Activated B cell treated with CpG ODN at 0.5 μM for 24 hours (primary cell): Measurements from ENCODE around the gene CHODL. TPM values are rescaled to one million over a fixed set of nuclear protein-coding genes. Genes with fewer than 3 reads are reported as not detected.

Experiments
- ATAC-seq: fragments of 200-7000 bp; cut with Tn5 transposase; one replicate; pipeline ENCODE4 v1.10.0; 2021; ENCODE audit warnings: low read depth, mild to moderate bottlenecking, moderate library complexity
- CTCF ChIA-PET: fragments of 350-600 bp; sonication (Branson Sonifier 250); formaldehyde crosslinking; loops from one replicate; lab custom pipeline; 2021; ENCODE audit warnings: antibody characterized with exemption; lab: Charles Lee
- POLR2A ChIA-PET: fragments of 350-600 bp; sonication (Branson Sonifier 250); formaldehyde crosslinking; loops from one replicate; lab custom pipeline; 2021; ENCODE audit warnings: antibody characterized with exemption; lab: Charles Lee
- DNase-seq: peaks from one replicate; pipeline ENCODE4 v3.0.0; 2022
- H3K27ac Mint-ChIP-seq: one replicate; pipeline ENCODE4 v1.8.0; 2020; ENCODE audit warnings: mixed read lengths
- H3K27me3 Mint-ChIP-seq: one replicate; pipeline ENCODE4 v1.8.0; 2021; ENCODE audit warnings: mixed read lengths
- H3K36me3 Mint-ChIP-seq: one replicate; pipeline ENCODE4 v1.8.0; 2021; ENCODE audit warnings: low read depth, mixed read lengths
- H3K4me1 Mint-ChIP-seq: one replicate; pipeline ENCODE4 v1.8.0; 2021; ENCODE audit warnings: mixed read lengths
- H3K4me3 Mint-ChIP-seq: one replicate; pipeline ENCODE4 v1.8.0; 2020; ENCODE audit warnings: mild to moderate bottlenecking, mixed read lengths
- H3K9me3 Mint-ChIP-seq: one replicate; pipeline ENCODE4 v1.8.0; 2020; ENCODE audit warnings: mixed read lengths
- intact Hi-C: fragments of 100-400 bp; cut with micrococcal nuclease; formaldehyde crosslinking; loops from one replicate; pipeline ENCODE4 v1.15.1; 2024
- total RNA-seq: library from RNA; stranded (reverse); gene quantifications from 2 replicates; pipeline ENCODE4 v1.2.3, GENCODE V29; 2022
- TF ChIP-seq, protein P1 (sequence below): fragments of 200-600 bp; IDR thresholded peaks from one replicate; pipeline ENCODE4 v1.8.0; 2022; ENCODE audit warnings: antibody characterized with exemption, mild to moderate bottlenecking

Gene CHODL, protein sequence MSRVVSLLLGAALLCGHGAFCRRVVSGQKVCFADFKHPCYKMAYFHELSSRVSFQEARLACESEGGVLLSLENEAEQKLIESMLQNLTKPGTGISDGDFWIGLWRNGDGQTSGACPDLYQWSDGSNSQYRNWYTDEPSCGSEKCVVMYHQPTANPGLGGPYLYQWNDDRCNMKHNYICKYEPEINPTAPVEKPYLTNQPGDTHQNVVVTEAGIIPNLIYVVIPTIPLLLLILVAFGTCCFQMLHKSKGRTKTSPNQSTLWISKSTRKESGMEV
- total RNA-seq: 0.18 and 0.20 TPM in 2 replicates

DNA sequence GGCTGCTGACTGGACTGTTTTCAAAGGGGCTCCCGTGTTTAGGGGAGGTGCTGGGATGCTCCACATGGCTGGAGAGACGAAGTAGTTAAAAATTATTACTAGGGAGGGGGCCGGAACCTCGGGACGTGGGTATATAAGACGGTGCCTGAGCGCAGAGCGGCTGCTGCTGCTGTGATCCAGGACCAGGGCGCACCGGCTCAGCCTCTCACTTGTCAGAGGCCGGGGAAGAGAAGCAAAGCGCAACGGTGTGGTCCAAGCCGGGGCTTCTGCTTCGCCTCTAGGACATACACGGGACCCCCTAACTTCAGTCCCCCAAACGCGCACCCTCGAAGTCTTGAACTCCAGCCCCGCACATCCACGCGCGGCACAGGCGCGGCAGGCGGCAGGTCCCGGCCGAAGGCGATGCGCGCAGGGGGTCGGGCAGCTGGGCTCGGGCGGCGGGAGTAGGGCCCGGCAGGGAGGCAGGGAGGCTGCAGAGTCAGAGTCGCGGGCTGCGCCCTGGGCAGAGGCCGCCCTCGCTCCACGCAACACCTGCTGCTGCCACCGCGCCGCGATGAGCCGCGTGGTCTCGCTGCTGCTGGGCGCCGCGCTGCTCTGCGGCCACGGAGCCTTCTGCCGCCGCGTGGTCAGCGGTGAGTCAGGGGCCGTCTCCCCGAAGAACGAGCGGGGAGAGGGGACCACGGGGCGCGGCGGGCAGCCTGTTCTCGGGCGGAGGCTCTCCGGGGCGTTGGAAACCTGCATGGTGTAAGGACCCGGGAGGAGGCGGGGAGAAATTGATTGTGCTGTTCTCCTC, at the start of gene CHODL:
Gene CHODL, plus strand, starts transcription at position 163 of the 793 bp plus-strand sequence. Its CDS starts 391 bp downstream, at position 554.
- Mint-ChIP-seq H3K36me3 (no peaks in the 10 kb centered on the region), H3K27ac (no peak within 1 kb of the TSS), H3K4me1 (no peaks in the 10 kb centered on the region), H3K4me3 (no peak within 1 kb of the TSS), H3K9me3 (no peaks in the 10 kb centered on the region), H3K27me3 (peaks cover 13% of the 10 kb centered on the region)
- intact Hi-C loops: no loop called here
- DNase-seq: no peak
- ATAC-seq: no peak
- TF ChIP-seq, protein P1, sequence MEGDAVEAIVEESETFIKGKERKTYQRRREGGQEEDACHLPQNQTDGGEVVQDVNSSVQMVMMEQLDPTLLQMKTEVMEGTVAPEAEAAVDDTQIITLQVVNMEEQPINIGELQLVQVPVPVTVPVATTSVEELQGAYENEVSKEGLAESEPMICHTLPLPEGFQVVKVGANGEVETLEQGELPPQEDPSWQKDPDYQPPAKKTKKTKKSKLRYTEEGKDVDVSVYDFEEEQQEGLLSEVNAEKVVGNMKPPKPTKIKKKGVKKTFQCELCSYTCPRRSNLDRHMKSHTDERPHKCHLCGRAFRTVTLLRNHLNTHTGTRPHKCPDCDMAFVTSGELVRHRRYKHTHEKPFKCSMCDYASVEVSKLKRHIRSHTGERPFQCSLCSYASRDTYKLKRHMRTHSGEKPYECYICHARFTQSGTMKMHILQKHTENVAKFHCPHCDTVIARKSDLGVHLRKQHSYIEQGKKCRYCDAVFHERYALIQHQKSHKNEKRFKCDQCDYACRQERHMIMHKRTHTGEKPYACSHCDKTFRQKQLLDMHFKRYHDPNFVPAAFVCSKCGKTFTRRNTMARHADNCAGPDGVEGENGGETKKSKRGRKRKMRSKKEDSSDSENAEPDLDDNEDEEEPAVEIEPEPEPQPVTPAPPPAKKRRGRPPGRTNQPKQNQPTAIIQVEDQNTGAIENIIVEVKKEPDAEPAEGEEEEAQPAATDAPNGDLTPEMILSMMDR: no peak
- ChIA-PET CTCF (no interaction called here), POLR2A (no interaction called here)

DNA sequence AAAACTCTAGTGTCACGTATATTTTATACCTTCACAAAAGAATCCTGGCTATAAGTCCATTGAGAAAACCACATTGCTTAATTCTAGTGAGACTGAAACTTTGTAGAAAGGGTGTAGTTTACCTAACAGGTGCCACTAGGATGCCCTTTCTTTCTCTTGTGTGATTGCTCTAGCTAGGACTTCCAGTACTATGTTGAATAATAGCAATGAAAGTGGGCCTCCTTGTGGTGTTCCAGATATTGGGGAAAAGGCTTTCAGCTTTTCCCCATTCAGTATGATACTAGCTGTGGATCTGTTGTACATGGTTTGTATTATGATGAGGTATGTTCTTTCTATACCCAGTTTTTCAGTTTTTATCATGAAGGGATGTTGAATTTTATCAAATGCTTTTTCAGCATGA, 39.7 kb upstream of the CHODL start:
- Mint-ChIP-seq H3K4me3 (no peak overlapping the region), H3K36me3 (no peaks in the 10 kb centered on the region), H3K27ac (no peak overlapping the region), H3K4me1 (no peaks in the 10 kb centered on the region), H3K9me3 (peaks cover 8% of the 10 kb centered on the region), H3K27me3 (no peaks in the 10 kb centered on the region)
- ChIA-PET POLR2A (no interaction called here), CTCF (no interaction called here)
- TF ChIP-seq, protein P1: no peak
- no peak for DNase-seq
- intact Hi-C loops: no loop called here
- no peak for ATAC-seq

DNA sequence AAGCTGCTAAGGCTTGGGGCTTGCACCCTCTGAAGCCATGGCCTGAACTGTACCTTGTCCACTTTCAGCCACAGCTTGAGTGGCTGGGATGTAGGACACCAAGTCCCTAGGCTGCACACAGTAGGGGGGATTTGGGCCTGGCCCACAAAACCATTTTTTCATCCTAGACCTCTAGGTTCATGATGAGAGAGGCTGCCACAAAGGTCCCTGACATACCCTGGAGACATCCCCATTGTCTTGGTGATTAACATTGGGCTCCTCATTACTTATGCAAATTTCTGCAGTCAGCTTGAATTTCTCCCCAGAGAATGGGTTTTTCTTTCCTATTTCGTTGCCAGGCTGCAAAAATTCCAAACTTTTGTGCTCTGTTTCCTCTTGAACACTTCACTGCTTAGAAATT, 26.3 kb upstream of the CHODL start:
- no peak overlapping the region for H3K4me3 Mint-ChIP-seq
- H3K9me3 Mint-ChIP-seq: peaks cover 27% of the 10 kb centered on the region
- intact Hi-C loops: no loop called here
- no peak overlapping the region for H3K27ac Mint-ChIP-seq
- no peak for ATAC-seq
- DNase-seq: no peak
- ChIA-PET POLR2A (no interaction called here), CTCF (no interaction called here)
- H3K4me1 Mint-ChIP-seq: no peaks in the 10 kb centered on the region
- no peaks in the 10 kb centered on the region for H3K27me3 Mint-ChIP-seq
- no peaks in the 10 kb centered on the region for H3K36me3 Mint-ChIP-seq
- TF ChIP-seq, protein P1: no peak

- TF ChIP-seq, protein P1: no peak
- Mint-ChIP-seq H3K27me3 (no peaks in the 10 kb centered on the region), H3K27ac (no peak overlapping the region), H3K4me3 (no peak overlapping the region), H3K36me3 (no peaks in the 10 kb centered on the region), H3K4me1 (no peaks in the 10 kb centered on the region), H3K9me3 (peaks cover 30% of the 10 kb centered on the region)
- POLR2A ChIA-PET: no interaction called here
- intact Hi-C loops: no loop called here
- ATAC-seq (no peak), DNase-seq (no peak)
- CTCF ChIA-PET: no interaction called here
These were observed 24.1 kb upstream of the CHODL start for GRCh38 chr21:18220498-18220897.

- H3K9me3 Mint-ChIP-seq: peaks cover 24% of the 10 kb centered on the region
- ChIA-PET POLR2A (no interaction called here), CTCF (no interaction called here)
- TF ChIP-seq, protein P1: no peak
- intact Hi-C loops: no loop called here
- ATAC-seq (no peak), DNase-seq (no peak)
- H3K27ac Mint-ChIP-seq: no peak overlapping the region
- no peaks in the 10 kb centered on the region for H3K27me3 Mint-ChIP-seq
- no peaks in the 10 kb centered on the region for H3K36me3 Mint-ChIP-seq
- no peaks in the 10 kb centered on the region for H3K4me1 Mint-ChIP-seq
- H3K4me3 Mint-ChIP-seq: no peak overlapping the region
These were observed 22.3 kb upstream of the CHODL start for GRCh38 chr21:18222346-18222745.
